ENCODE measurements around the gene EMX1.

EMX1 gene

DNA sequence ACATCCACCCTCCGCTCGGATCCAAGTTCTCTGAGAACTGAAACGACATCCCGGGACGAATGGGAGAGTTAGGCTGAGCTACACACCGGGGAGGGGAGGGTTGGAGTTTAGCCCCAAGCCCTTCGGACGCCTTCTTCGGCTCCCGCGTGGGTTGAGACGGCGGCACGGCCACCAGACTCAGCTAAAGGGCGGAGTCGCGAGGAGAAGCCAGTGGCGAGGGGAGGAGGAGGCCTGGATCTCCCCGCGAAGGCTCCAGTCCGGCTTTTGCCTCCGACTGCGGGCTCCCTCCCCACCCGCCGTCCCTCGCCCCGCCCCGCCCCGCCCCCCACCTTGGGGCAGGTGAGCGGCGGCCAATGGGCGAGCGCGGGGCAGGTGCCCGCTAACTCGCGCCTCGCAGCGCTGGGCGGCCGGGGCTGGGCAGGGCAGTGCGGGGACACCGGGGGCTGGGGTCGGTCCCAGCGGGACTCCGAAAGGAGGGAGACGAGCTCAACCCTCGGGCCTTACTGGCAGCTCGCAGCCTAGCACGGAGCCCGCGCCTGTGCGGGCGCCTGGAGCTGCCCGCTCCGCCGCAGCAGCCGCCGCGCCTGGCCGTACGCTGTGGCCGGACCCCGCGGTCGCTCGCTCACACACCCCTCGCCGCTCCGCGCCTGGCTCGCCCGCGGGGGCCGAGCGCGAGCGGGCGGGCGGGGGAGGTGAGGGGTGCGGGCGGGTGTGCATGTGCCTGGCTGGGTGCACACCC, at the start of gene EMX1:
TSS of gene EMX1 (plus strand) at position 382 of the 739 bp plus-strand sequence. CDS start at position 716, 334 bp downstream.
- DNase-seq (ENCODE audit: low spot score) (no peak), FAIRE-seq (no peak)

DNA sequence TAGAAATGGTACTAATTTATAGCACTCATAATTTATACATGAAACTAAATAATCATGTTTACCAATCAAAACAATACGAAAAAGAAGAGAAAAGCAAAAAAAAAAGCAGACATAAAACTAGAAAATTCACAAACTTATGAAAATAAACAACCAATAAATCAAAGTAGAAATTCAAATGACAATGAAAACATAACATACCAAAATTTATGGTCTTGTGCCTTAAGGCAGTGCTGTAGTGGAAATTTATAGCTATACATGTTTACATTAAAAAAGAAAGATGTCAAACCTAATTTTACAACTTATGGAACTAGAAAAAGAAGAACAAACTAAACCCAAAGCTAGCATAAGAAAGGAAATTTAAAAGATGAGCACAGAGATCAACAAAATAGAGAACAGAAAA, 46.3 kb upstream of the EMX1 start:
- no peak for DNase-seq (ENCODE audit: low spot score)
- FAIRE-seq = no peak

DNA sequence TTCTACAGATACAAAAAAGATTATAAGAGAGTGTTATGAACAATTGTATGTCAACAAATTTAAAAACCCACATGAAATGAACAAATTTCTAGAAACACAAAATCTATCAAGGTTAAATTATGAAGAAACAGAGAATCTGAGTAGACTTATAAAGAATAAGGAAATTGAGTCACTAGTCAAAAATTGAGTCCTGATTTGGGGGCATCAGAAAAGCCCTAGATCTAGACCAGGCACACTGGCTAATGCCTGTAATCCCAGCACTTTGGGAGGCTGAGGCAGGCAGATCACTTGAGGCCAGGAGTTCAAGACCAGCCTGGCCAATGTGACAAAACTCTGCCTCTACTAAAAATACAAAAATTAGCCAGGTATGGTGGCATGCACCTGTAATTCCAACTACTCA, 45.4 kb upstream of the EMX1 start:
- DNase-seq (ENCODE audit: low spot score) (no peak), FAIRE-seq (no peak)

DNA sequence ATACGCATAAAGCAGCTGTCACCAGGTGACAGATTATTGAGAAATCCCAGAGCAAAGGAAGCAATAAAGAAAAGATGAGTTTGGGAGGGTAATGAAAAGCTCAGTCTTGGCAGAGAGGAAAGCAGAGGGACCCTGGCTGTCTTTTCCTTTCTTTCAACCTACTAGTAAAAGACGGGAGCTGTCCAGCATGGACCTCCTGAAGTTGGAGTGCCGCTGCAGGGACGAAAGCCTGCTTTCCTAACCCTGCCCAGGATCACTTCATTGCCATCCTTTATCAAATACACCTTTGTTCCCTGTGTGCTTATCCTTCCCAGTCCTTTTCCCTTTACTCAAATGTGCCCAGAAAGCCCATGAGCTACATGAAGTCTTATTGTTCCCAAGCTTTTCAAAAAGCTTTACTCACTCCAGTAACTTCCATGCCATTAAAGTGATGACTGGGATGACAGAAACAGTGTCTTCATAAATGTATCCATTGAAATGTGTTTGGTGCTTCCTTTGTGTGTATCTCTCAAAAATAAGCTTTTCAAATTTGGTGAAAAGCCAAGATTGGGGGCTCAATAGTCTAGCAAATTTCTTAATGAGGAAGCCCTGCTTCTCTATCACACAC, 33.9 kb upstream of the EMX1 start:
- FAIRE-seq = no peak

DNA sequence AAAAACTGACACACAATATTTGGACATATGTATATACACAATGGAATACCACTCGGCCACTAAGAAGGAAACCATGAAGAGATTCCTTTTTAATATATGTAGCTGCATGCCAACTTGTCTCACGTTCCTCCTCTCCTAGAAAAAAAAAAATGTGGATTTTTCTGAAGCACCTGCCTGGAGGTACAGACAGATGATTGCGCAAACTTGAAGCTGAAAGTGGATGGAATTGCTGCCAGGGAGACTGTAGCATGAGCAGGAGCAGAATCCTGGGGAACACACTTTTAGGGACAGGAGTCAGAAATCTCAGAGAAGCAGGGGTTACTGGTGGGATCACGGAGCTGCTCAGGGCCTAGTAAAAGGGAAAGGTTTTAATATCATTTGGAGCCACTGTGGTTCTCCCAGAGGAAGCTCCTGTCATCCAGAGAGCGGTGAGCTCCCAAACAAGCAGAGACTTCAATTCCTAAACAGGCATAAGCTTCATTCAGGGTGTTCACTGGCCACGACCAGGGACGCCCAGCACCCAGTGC, 30.8 kb upstream of the EMX1 start:
- FAIRE-seq (no peak), DNase-seq (ENCODE audit: low spot score) (no peak)

More for the DNA sequence above, 33.9 kb upstream of the EMX1 start:
- no peak for DNase-seq (ENCODE audit: low spot score)

DNA sequence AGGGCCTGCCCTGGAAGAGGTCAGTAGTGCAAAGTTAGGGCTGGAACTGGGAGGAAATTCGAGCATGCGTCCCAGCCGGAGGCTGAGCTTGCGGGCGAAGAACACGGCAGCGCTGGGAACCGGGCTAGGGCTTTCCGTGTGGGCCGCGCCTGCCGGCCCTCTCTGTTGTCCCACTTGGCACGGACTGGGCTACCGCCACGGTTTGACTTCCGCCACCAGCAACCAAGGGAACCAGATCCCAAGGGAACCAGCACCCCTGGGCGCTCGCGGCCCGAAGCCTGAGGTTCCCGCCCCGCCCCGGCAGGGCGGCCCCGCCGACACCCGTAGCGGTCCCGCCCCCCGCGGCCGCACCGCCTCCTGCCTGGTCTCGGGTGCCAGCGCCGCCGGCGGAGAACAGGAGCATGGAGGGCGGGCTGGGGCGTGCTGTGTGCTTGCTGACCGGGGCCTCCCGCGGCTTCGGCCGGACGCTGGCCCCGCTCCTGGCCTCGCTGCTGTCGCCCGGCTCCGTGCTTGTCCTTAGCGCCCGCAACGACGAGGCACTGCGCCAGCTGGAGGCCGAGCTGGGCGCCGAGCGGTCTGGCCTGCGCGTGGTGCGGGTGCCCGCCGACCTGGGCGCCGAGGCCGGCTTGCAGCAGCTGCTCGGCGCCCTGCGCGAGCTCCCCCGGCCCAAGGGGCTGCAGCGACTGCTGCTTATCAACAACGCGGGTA, 30.1 kb upstream of the EMX1 start, which contains the start of gene SPR:
TSS of gene SPR (plus strand) at position 377 of the 708 bp plus-strand sequence. CDS start at position 402, 25 bp downstream.
- DNase-seq (ENCODE audit: low spot score) = peak; percentile 62
- no peak for FAIRE-seq

DNA sequence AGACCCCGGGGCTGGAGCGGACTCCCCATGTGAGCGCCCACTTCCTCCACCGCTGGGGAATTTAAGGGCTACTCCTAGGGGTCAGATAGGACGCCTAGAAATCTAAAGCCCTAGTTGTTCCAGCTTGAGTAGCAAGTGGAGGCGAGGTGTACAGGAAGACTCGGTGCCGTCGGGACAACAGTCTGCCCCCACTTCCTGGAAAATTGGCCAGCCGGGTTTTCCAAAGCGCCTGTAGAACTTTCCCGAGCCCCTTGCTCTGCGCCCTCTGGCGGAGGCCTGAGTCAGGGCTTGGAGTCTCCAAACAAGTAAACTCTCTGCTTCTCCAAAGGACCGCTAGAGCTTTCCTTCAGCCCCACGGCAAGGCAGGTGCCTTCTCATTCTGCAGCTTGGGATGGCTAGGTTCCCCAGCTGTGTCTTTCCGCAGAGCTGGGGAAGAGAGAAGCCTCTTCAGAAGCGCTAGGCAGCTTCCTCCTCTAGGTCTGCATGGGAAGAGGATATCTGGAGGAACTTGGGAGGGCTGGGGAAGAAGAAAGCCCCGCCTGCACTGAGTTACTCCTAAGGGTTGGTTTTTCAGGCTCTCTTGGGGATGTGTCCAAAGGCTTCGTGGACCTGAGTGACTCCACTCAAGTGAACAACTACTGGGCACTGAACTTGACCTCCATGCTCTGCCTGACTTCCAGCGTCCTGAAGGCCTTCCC, 29.4 kb upstream of the EMX1 start:
- DNase-seq (ENCODE audit: low spot score) = peak; percentile 78
- FAIRE-seq = peak; percentile 62

DNA sequence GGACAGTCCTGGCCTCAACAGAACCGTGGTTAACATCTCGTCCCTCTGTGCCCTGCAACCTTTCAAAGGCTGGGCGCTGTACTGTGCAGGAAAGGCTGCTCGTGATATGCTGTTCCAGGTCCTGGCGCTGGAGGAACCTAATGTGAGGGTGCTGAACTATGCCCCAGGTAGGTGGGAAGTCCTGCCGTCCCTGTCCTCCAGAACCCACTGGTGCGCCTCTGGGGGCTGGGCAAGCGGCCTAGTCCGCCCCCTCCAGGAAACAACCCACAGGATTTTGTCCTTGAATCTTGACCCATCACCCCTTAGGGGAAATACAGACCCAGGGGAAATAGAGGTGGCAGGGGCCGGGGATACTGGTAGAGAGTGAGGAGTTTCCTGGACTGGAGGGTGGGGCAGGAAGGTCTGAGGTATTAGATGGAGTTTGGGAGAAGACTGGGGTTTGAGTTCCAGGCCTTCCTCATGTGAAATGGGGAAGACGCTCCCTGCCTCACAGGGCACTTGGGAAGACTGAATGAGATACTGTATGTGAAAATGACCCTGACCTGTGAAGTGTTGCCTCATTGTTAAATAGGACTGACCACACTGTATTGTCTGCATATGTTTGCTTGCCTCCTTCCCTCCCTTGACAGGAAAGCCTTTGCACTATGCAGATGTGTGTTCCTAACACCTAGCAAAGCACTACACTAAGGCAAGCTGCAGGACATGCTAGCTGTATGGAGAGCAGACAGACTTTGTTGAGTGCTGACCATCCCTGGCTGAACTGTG, 28.7 kb upstream of the EMX1 start:
- FAIRE-seq (no peak), DNase-seq (ENCODE audit: low spot score) (no peak)

DNA sequence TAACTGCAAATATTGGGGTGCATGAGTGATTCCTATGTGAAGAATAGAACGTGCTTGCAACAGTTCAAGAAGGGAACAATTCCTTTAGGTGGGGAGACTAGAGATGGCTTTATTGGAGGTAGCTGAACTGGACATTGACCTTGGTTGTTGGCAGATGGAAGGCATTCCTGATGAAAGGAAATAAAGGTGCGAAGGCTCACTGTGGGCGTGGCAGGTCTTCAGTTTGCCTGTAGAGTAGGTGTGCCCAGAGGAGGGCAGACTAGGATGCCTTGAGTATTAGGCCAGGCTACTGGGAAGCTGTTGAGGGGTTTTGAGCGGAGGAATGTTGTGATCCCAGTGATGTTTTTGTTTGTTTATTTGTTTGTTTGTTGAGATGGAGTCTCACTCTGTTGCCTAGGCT, 27.3 kb upstream of the EMX1 start:
- FAIRE-seq (no peak), DNase-seq (ENCODE audit: low spot score) (no peak)

DNA sequence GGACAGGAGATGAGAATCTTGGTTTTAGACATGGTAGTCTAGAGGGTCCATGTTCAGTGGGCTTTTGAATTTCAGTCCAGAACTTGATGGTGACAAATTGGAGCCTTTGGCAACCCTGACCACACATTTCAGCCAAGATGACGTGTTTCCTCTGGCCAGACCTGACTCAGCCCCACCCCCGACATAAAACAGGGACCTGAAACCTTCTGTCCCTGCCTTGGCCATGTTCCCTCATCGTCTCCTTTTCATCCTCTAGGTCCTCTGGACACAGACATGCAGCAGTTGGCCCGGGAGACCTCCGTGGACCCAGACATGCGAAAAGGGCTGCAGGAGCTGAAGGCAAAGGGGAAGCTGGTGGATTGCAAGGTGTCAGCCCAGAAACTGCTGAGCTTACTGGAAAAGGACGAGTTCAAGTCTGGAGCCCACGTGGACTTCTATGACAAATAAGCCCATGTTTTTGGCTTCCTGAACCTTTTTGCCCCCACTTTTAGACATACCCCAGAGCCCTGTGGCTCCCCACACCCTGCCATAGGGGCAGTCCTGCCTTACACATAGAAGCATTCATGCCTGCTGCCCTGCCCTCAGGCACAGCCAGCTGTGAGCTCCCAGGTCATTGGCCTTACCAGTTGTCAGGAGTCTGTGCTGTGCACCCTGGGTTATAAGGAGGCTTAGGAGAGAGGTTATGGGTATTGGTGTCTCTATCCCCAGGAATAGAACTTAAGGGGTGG, 26.1 kb upstream of the EMX1 start:
- DNase-seq (ENCODE audit: low spot score) (no peak), FAIRE-seq (no peak)

DNA sequence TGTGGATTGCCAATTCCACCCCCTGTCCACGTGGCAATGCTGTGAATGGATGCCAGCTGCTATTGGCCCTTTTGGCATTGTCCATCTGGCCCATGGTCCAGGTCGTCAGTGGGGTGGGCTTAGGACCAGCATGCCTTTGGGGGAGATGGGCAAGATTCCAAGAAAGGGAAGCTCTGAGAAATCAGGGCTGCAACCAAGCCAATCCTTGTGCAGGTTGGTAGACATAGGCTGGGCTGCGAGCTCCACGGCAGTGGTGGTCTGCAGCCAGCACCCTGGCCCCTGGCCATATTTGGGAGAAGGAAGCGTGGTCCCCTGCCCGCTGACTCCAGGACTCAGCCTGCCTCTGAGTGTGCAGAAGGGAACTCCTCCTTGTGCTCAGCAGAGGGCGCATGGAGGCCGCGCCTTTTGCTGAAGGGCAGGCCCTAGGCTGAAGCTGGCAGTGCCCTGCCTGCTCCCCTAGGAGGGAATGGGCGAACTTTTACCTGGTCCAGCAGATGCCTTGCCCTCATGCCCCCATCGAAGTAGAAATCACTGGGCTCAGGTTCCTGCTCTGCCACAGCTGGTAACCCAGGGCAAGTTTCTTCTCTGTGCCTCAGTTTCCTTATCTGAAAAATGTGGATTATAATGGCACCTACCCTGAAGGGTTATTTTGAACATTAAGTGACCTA, 24.7 kb upstream of the EMX1 start:
- DNase-seq (ENCODE audit: low spot score) = peak; percentile 45

DNA sequence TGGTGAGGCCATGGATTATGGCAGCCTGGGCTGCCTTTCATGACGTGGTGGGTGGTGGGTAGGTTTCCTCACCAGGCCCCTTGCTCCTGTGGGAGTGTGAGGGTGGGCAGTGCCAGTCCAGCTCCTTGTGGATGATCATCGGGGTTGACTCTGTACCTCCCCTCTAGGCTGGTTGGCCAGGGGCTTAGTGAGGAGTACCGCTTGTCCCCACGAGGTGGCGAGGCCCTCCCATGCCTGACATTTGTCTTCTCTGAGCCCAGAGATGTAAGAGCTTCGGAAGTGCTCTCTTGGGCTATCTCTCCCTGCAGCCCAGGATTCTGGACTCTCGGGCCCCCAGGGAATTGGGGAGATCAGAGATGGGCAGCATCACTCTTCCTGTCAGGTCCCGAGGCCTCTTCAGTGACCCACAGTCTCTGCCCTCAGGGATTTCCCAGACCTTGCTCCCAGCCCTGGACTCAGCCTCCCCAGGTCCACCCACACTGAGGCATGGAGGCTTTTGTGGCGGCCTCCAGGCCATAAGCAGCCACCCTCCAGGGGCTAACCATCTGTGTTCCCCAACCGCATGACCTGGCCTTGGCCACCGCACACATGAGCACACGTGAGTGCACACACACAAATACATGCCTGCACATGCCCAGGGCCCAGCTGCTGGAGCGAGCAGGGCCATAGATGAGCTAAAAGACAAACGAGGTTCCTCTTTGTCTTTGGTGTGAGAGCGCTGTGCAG, 23.6 kb upstream of the EMX1 start:
- FAIRE-seq (no peak), DNase-seq (ENCODE audit: low spot score) (peak; percentile 12)

More for the DNA sequence above, 24.7 kb upstream of the EMX1 start:
- FAIRE-seq = no peak

DNA sequence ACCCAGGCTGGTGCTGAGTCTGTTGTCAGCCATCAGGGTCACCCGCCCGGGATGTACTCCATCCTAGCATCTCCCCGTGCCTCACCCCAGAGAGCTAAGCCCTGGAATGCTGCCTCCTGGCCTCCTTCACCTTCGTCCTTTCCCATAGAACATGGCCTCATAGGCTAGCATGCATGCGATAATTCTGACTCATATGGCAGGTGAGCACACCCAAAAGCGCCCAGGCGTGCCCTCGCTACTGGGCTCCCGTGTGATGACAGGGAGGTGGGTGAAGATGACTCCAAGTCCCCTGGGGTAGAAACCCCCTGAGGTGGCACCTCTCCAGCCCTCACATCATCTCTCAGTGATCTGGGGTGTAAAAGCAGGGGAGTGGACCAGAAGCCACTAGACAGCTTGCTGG, 22.8 kb upstream of the EMX1 start:
- no peak for DNase-seq (ENCODE audit: low spot score)
- no peak for FAIRE-seq

DNA sequence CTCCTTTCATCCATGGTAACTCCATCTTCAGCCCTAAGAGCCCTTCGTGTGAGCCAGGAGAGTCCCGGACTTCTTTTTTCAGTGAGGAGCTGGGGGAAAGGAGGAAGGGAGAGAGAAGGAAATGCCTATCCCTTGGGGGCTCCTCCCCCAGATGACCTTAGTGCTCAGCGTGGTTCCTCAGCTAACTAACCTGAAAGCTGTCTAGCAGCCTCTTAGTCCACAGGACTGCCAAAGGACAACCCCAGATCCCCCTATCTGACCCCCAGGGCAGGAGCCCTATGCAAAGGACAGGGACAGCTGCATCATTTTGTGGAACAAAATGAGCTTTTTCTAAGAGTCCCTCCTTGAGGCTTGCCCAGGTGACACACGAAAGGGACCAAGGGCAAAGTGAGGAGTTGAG, 22.2 kb upstream of the EMX1 start:
- FAIRE-seq = no peak
- no peak for DNase-seq (ENCODE audit: low spot score)

DNA sequence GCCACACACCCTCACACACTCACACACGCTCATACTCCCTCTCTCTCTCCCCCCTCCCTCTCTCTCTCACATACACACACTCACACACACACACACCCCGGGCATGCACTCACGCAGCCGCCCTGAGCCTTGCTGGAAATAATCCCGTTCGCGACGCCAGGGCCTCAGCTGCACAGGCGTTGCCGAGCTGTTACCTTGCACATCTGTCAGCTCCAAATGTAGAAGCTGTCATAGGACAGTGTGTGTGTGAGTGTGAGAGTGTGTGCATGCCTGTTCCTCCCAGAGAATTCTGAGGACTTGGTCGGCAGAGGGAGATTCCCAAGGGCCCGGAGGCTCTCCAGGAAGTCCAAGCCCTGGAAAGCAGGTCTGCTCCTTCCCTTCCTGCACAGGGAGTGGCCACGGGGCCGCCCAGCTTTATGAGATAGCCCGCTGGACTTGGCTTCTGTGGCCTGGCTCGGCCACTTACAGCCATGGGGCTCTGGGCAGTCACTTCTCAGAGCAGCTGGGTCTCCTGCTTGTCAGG, 21.5 kb upstream of the EMX1 start:
- DNase-seq (ENCODE audit: low spot score) (no peak), FAIRE-seq (no peak)

DNA sequence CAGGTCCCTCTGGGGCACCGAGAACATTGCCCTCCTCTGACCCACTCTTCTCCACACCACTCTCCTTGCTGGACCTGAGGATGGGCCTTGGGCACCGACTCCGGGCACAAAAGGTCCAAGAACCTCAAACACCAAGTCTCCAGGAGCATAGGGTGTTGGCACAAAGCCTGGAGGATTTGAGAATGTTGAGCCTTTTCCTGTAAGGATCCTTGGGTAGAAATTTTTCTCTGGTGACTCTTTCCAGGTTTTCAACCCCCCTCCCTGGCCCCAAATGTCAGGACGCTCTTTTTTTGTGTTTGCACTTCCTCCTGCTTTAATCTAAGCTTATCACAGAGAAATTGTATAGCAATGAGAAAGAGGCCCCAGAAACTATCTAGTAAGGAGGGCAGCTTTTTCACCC, 20.9 kb upstream of the EMX1 start:
- no peak for FAIRE-seq

DNA sequence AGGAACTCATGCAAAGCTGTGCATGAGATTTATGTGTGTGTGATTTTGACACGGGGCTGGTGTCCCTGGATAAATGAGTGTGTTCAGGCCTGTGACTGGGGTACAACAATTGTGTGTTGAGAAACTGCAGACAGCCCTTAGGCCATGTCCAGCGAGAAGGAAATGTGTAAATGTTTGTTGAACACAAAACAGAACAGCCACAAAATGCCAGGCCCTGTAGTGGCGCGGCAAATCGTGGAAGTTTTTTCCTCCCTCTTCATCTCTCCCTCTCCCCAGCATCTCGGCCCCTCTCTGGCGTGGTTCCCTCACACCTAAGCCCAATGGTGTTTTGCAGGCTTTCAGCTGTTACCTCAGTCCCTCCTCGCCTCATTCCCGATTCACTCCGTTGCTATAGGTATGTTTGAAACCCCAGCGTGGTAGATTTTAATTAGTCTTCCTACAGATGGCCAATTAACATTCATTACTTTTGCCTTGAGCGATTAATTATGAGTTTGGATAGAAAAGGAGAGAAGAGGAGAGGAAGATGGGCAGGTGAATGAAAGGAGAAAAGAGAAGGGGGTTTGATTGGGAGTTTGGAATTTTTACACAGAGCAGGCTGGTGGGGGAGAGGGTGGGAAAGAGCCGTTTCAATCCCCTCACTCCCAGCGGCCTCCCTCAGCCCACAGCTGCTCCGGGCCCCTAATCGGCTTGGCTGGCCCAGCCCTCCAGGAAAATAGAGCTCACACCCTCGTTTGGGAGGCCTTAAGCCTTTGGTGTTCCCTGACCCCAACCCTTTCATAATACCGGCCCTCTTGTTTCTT, 19.3 kb upstream of the EMX1 start:
- no peak for FAIRE-seq

More for the DNA sequence above, 20.9 kb upstream of the EMX1 start:
- DNase-seq (ENCODE audit: low spot score) = no peak

DNA sequence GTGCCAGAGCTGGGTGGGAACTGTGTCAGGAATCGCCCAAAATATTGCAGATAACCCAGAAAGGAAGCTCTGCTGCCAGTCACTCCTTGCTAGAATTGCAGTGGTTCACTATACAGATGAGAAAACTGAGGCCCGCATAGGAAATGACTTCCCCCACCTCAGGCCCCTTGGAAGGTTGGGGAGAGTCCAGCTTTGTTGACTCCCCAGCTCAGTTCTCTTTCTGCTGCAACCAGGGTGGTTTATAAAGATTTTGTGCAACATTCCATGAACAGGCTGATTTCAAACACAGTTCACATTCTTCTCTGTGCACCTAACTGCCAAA, 18.8 kb upstream of the EMX1 start:
- DNase-seq (ENCODE audit: low spot score) (no peak), FAIRE-seq (no peak)

More for the DNA sequence above, 19.3 kb upstream of the EMX1 start:
- no peak for DNase-seq (ENCODE audit: low spot score)
